Neutrophil (primary cell): ENCODE data around the gene NDUFB10.
A peak's percentile ranks its signal among the peaks of the same experiment; 100 is the strongest.

Source experiments
- H3K27ac ChIP-seq: fragments of 200-600 bp; sonication (generic); 2 replicates; pipeline ENCODE4 v1.5.1; 2016; ENCODE audit warnings: mild to moderate bottlenecking, moderate library complexity
- H3K27me3 ChIP-seq: fragments of 200-600 bp; sonication (generic); 2 replicates; pipeline ENCODE4 v1.6.0; 2016; ENCODE audit warnings: mild to moderate bottlenecking
- H3K36me3 ChIP-seq: fragments of 200-600 bp; sonication (generic); 2 replicates; pipeline ENCODE4 v1.5.1; 2017
- H3K4me1 ChIP-seq, 2 experiments: fragments of 200-600 bp in 1 of 2; sonication (generic) in 1 of 2; 1 replicate in 1 of 2; 2 replicates in 1 of 2; pipeline versions ENCODE4 v1.5.1 to v1.6.1; 2013 to 2016; ENCODE audit warnings: low read depth in 1 of 2, low read length in 1 of 2, mild to moderate bottlenecking in 1 of 2, moderate library complexity in 1 of 2; ENCODE audit not compliant: control insufficient read depth in 1 of 2, insufficient read depth in 1 of 2
- H3K4me3 ChIP-seq, 2 experiments: fragments of 200-600 bp in 1 of 2; sonication (generic) in 1 of 2; 1 replicate in 1 of 2; 2 replicates in 1 of 2; pipeline ENCODE4 v1.5.1; 2013 to 2016; ENCODE audit warnings: low read depth in 1 of 2, low read length in 1 of 2, mild to moderate bottlenecking in 1 of 2, moderate library complexity in 1 of 2
- H3K9me3 ChIP-seq: fragments of 200-600 bp; sonication (generic); 2 replicates; pipeline ENCODE4 v1.5.1; 2016
- TF ChIP-seq, protein P1 (sequence below): fragments of 200-600 bp; sonication (generic); IDR thresholded peaks from 2 replicates; pipeline ENCODE4 v1.5.1; 2016; ENCODE audit warnings: antibody characterized with exemption

The NDUFB10 gene

DNA sequence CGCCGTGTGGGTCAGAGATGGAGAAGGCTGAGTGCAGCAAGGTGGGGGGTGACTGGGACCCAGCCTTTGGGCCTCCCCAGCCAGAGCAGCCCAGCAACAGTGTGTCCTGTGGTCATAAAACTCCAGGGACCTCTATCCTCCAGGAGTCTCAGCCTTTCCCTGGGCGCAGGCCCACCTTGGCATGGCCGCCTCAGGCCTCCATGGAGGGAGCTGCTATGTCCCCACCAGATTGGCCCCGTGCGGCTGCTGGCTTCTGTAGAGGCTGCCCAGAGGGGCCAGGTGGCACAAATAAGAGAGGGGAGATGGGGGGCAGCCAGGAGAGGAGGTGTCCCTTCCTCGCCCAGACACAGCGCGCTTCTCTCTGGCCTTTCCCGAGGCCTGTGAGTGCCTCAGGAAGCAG lies 27.9 kb downstream of the NDUFB10 start:
- no peaks in the 10 kb centered on the region for H3K9me3 ChIP-seq
- H3K27ac ChIP-seq, result no peak overlapping the region
- TF ChIP-seq, protein P1, sequence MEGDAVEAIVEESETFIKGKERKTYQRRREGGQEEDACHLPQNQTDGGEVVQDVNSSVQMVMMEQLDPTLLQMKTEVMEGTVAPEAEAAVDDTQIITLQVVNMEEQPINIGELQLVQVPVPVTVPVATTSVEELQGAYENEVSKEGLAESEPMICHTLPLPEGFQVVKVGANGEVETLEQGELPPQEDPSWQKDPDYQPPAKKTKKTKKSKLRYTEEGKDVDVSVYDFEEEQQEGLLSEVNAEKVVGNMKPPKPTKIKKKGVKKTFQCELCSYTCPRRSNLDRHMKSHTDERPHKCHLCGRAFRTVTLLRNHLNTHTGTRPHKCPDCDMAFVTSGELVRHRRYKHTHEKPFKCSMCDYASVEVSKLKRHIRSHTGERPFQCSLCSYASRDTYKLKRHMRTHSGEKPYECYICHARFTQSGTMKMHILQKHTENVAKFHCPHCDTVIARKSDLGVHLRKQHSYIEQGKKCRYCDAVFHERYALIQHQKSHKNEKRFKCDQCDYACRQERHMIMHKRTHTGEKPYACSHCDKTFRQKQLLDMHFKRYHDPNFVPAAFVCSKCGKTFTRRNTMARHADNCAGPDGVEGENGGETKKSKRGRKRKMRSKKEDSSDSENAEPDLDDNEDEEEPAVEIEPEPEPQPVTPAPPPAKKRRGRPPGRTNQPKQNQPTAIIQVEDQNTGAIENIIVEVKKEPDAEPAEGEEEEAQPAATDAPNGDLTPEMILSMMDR, result no peak
- no peaks in the 10 kb centered on the region for H3K36me3 ChIP-seq
- no peak overlapping the region for H3K4me3 ChIP-seq
- H3K4me1 ChIP-seq, result peaks cover 36 to 43% of the 10 kb centered on the region in 2 experiments
- H3K27me3 ChIP-seq, result peaks cover 63% of the 10 kb centered on the region

DNA sequence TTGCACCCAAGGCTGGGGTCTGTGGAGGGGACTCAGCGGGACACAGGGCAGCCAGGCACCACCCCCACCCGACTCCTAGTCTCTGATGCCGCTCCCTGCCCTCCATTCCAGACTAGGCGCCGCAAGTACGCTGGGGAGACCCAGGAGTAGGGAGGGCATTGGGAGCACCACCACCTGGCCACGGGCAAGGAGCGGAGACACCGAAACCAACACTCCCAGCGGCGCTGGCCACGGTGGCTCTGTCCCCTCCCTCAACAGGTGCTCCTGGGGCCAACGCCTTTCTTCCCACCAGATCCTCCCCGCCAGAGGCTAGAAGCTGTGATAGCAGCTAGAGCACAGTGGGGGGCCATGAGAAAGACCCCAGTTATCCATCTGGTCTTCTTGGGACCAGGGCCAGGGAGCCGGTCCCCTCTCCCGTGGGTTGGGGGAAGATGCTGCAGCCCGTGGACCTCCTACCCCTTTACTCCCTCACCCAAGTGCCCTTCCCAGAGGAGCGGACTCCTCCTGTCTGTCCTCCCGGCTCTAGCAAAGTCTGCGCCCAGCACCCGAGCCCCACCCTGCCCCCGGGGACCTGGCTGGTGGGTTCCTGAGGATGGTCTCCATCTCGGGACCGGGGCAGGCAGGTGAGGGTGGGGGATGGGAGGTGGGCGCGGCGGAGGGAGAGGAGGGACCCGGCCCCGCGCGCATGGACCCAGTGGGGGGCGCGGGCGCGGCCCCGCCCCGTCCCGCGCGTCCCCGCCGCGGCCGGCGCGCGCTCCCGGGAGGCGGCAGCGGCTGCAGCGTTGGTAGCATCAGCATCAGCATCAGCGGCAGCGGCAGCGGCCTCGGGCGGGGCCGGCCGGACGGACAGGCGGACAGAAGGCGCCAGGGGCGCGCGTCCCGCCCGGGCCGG lies 30.1 kb downstream of the NDUFB10 start, which contains the start of gene SYNGR3:
Gene SYNGR3, plus strand, starts transcription at position 762 of the 892 bp plus-strand sequence. CDS start 133 bp downstream, outside the sequence.
- Histone ChIP-seq H3K27me3 (peaks cover 64% of the 10 kb centered on the region), H3K9me3 (peaks cover 5% of the 10 kb centered on the region), H3K4me1 (peaks cover 30 to 36% of the 10 kb centered on the region in 2 experiments), H3K27ac (no peak within 1 kb of the TSS), H3K4me3 (peak within 1 kb of the TSS in 1 of 2 experiments; percentile 70), H3K36me3 (no peaks in the 10 kb centered on the region)
- TF ChIP-seq, protein P1, result no peak

DNA sequence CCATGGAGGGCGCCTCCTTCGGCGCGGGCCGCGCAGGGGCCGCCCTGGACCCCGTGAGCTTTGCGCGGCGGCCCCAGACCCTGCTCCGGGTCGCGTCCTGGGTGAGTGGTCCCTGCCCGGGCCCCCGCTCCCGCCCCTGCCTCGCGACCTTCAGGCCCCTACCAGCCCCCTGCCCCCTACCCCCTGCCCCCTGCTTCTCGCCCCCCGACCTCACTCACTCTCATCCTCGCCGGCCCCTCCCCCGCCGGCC lies 30.7 kb downstream of the NDUFB10 start:
- Histone ChIP-seq H3K9me3 (peaks cover 5% of the 10 kb centered on the region), H3K4me1 (peaks cover 24 to 30% of the 10 kb centered on the region in 2 experiments), H3K27me3 (peaks cover 64% of the 10 kb centered on the region), H3K27ac (no peak overlapping the region), H3K36me3 (no peaks in the 10 kb centered on the region), H3K4me3 (peak overlapping the region in 1 of 2 experiments; percentile 70)
- TF ChIP-seq, protein P1, result no peak

DNA sequence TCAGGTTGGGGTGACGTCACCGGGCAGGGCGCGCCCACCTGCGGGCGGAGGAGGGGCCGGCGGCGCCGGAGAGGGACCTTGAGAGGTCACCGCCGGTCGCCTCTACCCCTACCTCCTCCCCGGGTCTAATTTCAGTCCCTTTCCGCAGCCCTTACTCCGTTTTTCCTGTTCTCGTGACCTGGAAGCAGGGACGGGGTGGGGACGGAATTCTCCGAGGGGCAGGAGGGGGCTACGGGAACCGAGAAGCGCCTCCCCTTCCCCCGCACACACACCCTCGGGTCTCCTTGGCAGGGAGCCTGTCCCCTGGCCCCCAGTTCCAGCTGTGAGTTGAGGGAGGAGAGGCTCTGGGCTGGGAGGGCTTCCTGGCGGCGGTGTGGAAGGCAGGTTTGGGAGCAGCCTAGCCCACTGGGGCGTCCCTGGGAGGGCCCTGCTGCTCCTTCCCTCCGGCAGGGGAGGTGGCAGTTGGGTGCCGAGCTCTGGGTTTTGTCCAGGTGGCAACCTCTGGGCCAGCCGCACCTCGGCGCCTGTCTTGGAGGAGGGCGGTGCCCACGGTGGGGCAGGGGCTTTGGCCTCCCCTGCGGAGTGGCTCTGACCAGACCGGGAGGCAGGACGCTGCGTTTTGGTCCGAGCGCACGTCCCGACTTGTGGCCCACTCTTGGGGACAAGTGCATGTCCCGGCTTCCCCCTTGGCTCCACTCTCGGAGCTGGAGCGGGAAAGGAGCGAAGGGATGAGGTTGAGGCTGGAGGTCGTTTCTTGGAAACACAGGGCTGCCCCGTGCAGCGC lies 31.2 kb downstream of the NDUFB10 start:
- Histone ChIP-seq H3K36me3 (no peaks in the 10 kb centered on the region), H3K4me3 (peak overlapping the region in 1 of 2 experiments; percentile 70), H3K4me1 (peaks cover 19 to 28% of the 10 kb centered on the region in 2 experiments), H3K27me3 (peaks cover 64% of the 10 kb centered on the region), H3K27ac (no peak overlapping the region), H3K9me3 (peaks cover 5% of the 10 kb centered on the region)
- TF ChIP-seq, protein P1, result no peak

DNA sequence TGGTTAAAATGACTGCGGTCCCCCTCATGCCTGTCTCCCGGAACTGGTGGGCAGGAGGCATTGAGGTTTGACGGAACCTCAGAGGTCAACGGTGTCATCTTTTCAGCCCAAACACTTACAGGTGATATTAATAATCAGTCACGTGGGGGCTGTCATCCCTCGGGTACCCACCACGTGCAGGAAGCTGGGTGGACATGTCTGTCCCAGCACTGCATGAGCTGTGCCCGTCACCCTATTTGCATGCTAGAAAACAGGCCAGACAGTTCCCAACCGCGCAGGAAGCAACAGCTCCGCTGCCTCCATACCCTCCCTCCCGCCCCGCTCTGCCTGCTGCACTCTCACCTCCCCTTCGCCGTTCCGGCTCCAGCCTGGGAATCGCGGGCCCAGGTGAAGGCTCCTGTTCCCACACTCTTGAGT lies 31.8 kb downstream of the NDUFB10 start:
- TF ChIP-seq, protein P1, result no peak
- Histone ChIP-seq H3K9me3 (peaks cover 5% of the 10 kb centered on the region), H3K27me3 (peaks cover 64% of the 10 kb centered on the region), H3K27ac (no peak overlapping the region), H3K36me3 (no peaks in the 10 kb centered on the region), H3K4me3 (peak overlapping the region; percentile 70 to 71), H3K4me1 (peaks cover 19 to 28% of the 10 kb centered on the region in 2 experiments)
